Panc1 (cell line): Measurements from ENCODE around the gene ADSL. TPM values are rescaled to one million over a fixed set of nuclear protein-coding genes. Genes with fewer than 3 reads are reported as not detected.
"Not testable (repeated sequence)": the region's sequence is repeated elsewhere in the genome, so short reads cannot be mapped to it uniquely, and the experiment has no call there.

Experiments used
- ATAC-seq: fragments of 200-7000 bp; cut with Tn5 transposase; 2 replicates; pipeline ENCODE4 v1.9.1; 2020; ENCODE audit warnings: mild to moderate bottlenecking, moderate library complexity
- BruUV-seq: library from RNA; stranded (reverse); fragments of 400-500 nt; replicated peaks from 2 replicates; lab custom pipeline; 2021; lab: Mats Ljungman, UMichigan
- CTCF ChIA-PET: fragments of 300-600 bp; sonication (Branson Sonifier 250); formaldehyde crosslinking; loops from one replicate; lab custom pipeline; 2022; ENCODE audit warnings: antibody characterized with exemption; lab: Charles Lee
- POLR2A ChIA-PET: fragments of 300-600 bp; sonication (Branson Sonifier 250); formaldehyde crosslinking; loops from one replicate; lab custom pipeline; 2022; ENCODE audit warnings: antibody characterized with exemption; lab: Charles Lee
- DNase-seq: peaks from one replicate; pipeline ENCODE4 v3.0.0-alpha.2; 2010; ENCODE audit warnings: low read depth, low spot score
- H3K27ac ChIP-seq: 2 replicates; pipeline ENCODE4 v1.5.1; 2011; ENCODE audit warnings: mild to moderate bottlenecking, low read length, inconsistent platforms
- H3K27me3 ChIP-seq: fragments of 200-500 bp; sonication (Bioruptor generic); 2 replicates; pipeline ENCODE4 v1.6.0; 2014; ENCODE audit warnings: low read length, inconsistent platforms; ENCODE audit not compliant: control insufficient read depth, insufficient read depth
- H3K36me3 ChIP-seq: fragments of 200-500 bp; sonication (Bioruptor generic); 2 replicates; pipeline ENCODE4 v1.5.1; 2014; ENCODE audit warnings: inconsistent platforms, mild to moderate bottlenecking, low read length, moderate library complexity; ENCODE audit not compliant: control insufficient read depth, insufficient read depth
- H3K4me1 ChIP-seq: 2 replicates; pipeline ENCODE4 v1.5.1; 2011; ENCODE audit warnings: inconsistent platforms, mild to moderate bottlenecking, low read length, moderate library complexity; ENCODE audit not compliant: control insufficient read depth, insufficient read depth
- H3K4me3 ChIP-seq, 2 experiments: 2 replicates each; pipeline ENCODE4 v1.5.1; 2011 to 2012; ENCODE audit warnings: low read depth in 2 of 2, low read length in 2 of 2, mild to moderate bottlenecking in 2 of 2, inconsistent platforms in 1 of 2, moderate library complexity in 1 of 2
- H3K9me3 ChIP-seq: fragments of 200-500 bp; sonication (Bioruptor generic); 2 replicates; pipeline ENCODE4 v1.5.1; 2014; ENCODE audit warnings: low read depth, mild to moderate bottlenecking, inconsistent platforms, low read length, moderate library complexity; ENCODE audit not compliant: control insufficient read depth, insufficient read depth
- CTCF ChIP-seq: fragments of 450-650 bp; IDR thresholded peaks from 2 replicates; pipeline ENCODE4 v1.5.1; 2017; ENCODE audit warnings: mild to moderate bottlenecking
- POLR2AphosphoS5 ChIP-seq: IDR thresholded peaks from 2 replicates; pipeline ENCODE4 v1.6.1; 2012; ENCODE audit warnings: mild to moderate bottlenecking, low read depth, low read length, moderate library complexity
- REST ChIP-seq, 2 experiments: IDR thresholded peaks; 2 replicates each; pipeline ENCODE4 v1.6.1; 2011 to 2012; ENCODE audit warnings: low read depth in 2 of 2, control low read depth in 1 of 2, low read length in 1 of 2, mild to moderate bottlenecking in 1 of 2, moderate library complexity in 1 of 2; ENCODE audit not compliant: insufficient read depth in 1 of 2
- SIN3A ChIP-seq: IDR thresholded peaks from 2 replicates; pipeline ENCODE4 v1.6.1; 2012; ENCODE audit warnings: low read depth, mild to moderate bottlenecking, low read length, moderate library complexity, borderline replicate concordance; ENCODE audit not compliant: insufficient read depth
- TCF7L2 ChIP-seq: IDR thresholded peaks from 2 replicates; pipeline ENCODE4 v1.6.1; 2011; ENCODE audit warnings: mild to moderate bottlenecking, low read depth, low read length, inconsistent platforms
- in situ Hi-C: cut with HindIII; loops from 2 replicates; pipeline ENCODE4 v1.10.0; 2016; ENCODE audit warnings: low sequenced_read_pairs, low pct_unique_long_range_greater_than_20kb
- intact Hi-C: fragments of 100-400 bp; cut with micrococcal nuclease; formaldehyde crosslinking; loops from one replicate; pipeline ENCODE4 v1.10.0; 2022; ENCODE audit not compliant: unreplicated experiment
- total RNA-seq: library from RNA; stranded (reverse); gene quantifications from one replicate; pipeline ENCODE4 v1.2.1, GENCODE V29; 2021; ENCODE audit not compliant: unreplicated experiment

The ADSL gene
- total RNA-seq, 1 experiment from 2014 or later = 107 TPM

GRCh38 chr22:40376149-40376548, 29.8 kb downstream of the ADSL start:
- intact Hi-C loops (no loop called here), in situ Hi-C loops (no loop called here)
- H3K36me3 ChIP-seq = peaks cover 1% of the 10 kb centered on the region; the same call in 1 of the 2 replicates
- ChIA-PET CTCF (no interaction called here), POLR2A (interaction anchor here (0.6 kb wide), 1 partner anchor 105 kb away, joined by 4 read pairs; no protein-coding TSS in a partner anchor)
- TF ChIP-seq REST (IDR thresholded peaks at IDR 0.05; ENCODE audit: insufficient read depth in 1 of 2, low read depth in 2 of 2, low read length in 1 of 2) = no peak
- TF ChIP-seq POLR2AphosphoS5 = no peak
- no peak for TF ChIP-seq SIN3A
- TF ChIP-seq TCF7L2 = no peak
- TF ChIP-seq CTCF = no peak
- H3K4me1 ChIP-seq = peaks cover 7% of the 10 kb centered on the region
- ATAC-seq (no peak), DNase-seq (no peak)
- no peaks in the 10 kb centered on the region for H3K27me3 ChIP-seq
- H3K27ac ChIP-seq = no peak overlapping the region
- no peak overlapping the region for H3K4me3 ChIP-seq
- H3K9me3 ChIP-seq = no peaks in the 10 kb centered on the region
- BruUV-seq = no TSS peak

GRCh38 chr22:40377931-40378330, 31.6 kb downstream of the ADSL start:
- no TSS peak for BruUV-seq
- peaks cover under 1% of the 10 kb centered on the region; the same call in 1 of the 2 replicates for H3K4me1 ChIP-seq
- H3K36me3 ChIP-seq = no peaks in the 10 kb centered on the region; the same call in 1 of the 2 replicates
- H3K27ac ChIP-seq = no peak overlapping the region
- H3K4me3 ChIP-seq = no peak overlapping the region
- in situ Hi-C loops = no loop called here
- intact Hi-C loops = no loop called here
- ChIA-PET POLR2A (interaction anchor here (0.6 kb wide), 1 partner anchor 263 kb away, joined by 4 read pairs; no protein-coding TSS in a partner anchor), CTCF (no interaction called here)
- no peaks in the 10 kb centered on the region for H3K27me3 ChIP-seq
- ATAC-seq (no peak), DNase-seq (no peak)
- TF ChIP-seq POLR2AphosphoS5 = no peak
- no peak for TF ChIP-seq REST (IDR thresholded peaks at IDR 0.05; ENCODE audit: insufficient read depth in 1 of 2, low read depth in 2 of 2, low read length in 1 of 2)
- TF ChIP-seq TCF7L2 = no peak
- TF ChIP-seq CTCF = no peak
- no peak for TF ChIP-seq SIN3A
- no peaks in the 10 kb centered on the region for H3K9me3 ChIP-seq

DNA sequence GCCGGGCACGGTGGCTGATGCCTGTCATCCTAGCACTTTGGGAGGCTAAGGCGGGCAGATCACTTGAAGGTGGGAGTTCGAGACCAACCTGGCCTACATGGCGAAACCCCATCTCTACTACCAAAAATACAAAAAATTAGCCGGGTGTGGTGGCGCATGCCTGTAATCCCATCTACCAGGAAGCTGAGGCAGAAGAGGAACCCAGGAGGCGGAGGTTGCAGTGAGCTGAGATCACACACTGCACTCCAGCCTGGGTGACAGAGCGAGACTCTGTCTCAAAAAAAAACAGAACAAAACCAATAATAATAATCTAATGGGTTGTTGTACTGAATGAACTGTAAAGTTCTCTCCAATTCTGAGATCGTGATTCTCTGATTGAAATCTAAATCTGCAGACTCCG, 32.1 kb downstream of the ADSL start:
- intact Hi-C loops, BruUV-seq: not testable (repeated sequence)
- POLR2A ChIA-PET = interaction anchor here (0.6 kb wide), 1 partner anchor 10 kb away, joined by 3 read pairs; no protein-coding TSS in a partner anchor

More for the DNA sequence above, 32.1 kb downstream of the ADSL start:
- ATAC-seq, H3K4me3 ChIP-seq, CTCF ChIA-PET, H3K4me1 ChIP-seq, DNase-seq, H3K27me3 ChIP-seq, H3K27ac ChIP-seq, H3K9me3 ChIP-seq, in situ Hi-C loops, H3K36me3 ChIP-seq: not testable (repeated sequence)
